C1 segment of cervical spinal cord (tissue), 14 donors: ENCODE data around the gene RASSF1.

Source experiments
- DNase-seq, 14 donors: peaks; one replicate each; lab custom pipeline; 2025; lab: John Stamatoyannopoulos, UW

RASSF1 gene

GRCh38 chr3:50345586-50346234 lies 5.1 kb upstream of the RASSF1 start, which contains the start of gene ZMYND10:
Gene ZMYND10, minus strand, starts transcription at chr3:50345732. Its CDS starts 153 bp downstream, at chr3:50345579.
- peak in 2 of 14 donors; percentile 10 to 40 for DNase-seq

GRCh38 chr3:50345008-50345407 lies 4.4 kb upstream of the RASSF1 start:
- DNase-seq = no peak

GRCh38 chr3:50342813-50343633 lies 2.4 kb upstream of the RASSF1 start:
- DNase-seq = no peak

DNA sequence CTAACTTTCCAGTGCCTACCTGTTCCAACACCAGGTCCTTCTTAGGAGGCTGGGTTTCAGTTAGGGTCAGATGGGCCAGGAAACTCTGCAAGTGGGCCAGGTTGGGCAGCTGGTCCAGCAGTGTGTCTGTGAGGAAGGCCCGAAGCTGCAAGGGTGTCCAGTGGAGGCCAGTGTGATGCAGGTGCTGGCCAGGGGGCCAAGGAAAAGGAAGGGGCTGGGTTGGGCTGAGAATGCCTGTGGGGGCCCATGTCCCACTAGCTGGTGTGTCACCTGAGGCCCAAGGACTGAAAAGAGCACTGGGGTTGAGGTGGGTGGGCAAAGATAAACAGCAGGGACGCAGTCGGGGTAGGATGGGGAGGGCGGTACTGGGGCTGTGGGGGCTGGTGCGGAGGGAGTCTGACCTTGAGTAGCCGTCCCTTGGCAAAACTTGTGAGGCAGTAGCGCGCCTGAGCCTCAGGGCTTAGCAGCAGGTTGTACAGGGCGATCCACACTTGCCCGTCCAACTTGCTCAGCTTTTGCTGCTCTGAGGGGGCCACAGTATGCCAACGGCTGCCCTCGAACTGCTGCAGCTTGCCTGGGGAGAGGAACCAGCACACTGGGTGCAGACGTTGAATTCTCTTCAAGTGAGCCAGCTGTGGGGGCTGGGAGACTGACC lies 1.5 kb upstream of the RASSF1 start:
- DNase-seq = no peak

DNA sequence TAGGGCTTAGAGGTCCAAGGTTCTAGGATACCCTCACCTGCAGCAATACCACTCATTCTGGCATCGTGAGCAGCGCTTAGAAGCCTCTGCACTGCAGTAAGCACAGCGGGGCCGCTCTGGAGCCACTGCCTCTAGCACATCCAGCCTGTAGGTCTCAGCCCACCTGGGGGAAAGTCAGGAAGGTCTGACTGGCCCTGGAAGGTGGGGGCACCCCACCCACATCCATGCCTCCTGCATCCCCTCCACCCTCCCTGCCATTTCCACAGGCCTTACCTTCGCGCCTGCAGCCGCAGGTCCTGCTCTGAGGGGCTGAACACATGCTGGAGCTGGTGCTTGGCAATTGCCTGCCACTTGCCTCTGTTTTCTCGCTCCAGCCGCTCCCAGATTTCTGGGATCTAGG lies 901 bp upstream of the RASSF1 start:
- DNase-seq = no peak

GRCh38 chr3:50340147-50340447 lies 539 bp downstream of the RASSF1 start:
- no peak for DNase-seq

GRCh38 chr3:50339485-50340146 lies 1.0 kb downstream of the RASSF1 start:
- no peak for DNase-seq

- DNase-seq = no peak
These were observed 1.7 kb downstream of the RASSF1 start for GRCh38 chr3:50338965-50339364.

DNA sequence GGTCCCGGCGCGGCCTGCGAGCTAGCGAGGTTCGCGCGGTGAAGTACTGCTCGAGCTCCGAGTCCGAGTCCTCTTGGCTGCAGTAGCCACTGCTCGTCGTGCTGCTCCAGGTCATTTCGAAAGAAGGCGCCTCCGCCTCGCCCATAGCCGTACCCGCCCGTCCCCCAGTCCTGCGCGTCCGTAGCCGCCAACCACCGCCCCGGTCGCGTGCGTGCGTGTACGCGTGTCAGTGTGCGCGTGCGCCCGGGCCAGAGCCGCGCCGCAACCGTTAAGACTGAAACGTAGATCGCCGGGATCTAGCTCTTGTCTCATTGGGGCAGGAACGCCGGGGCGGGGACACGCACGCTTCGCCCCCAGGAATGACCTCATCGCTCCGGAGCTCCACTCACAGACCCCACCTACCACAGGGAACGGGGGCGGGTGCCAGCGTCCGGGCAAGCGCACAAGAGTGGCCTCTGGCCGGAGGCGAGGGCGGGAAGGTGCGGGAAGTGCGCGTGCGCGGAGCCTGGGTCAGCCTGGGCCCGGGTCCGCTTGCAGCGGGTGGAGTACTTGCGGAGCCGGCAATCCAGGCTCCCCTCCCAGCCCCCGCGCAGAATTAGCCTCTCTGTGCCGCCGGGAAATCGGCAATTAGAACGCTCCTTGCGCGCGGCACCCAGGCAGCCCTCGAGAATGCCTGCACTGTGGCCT lies 3.3 kb downstream of the RASSF1 start:
- peak; percentile 82 to 99 (median 96) for DNase-seq

- peak in 3 of 14 donors; percentile 52 to 53 (median 53) for DNase-seq
These were observed 4.0 kb downstream of the RASSF1 start for GRCh38 chr3:50336452-50337174.

DNA sequence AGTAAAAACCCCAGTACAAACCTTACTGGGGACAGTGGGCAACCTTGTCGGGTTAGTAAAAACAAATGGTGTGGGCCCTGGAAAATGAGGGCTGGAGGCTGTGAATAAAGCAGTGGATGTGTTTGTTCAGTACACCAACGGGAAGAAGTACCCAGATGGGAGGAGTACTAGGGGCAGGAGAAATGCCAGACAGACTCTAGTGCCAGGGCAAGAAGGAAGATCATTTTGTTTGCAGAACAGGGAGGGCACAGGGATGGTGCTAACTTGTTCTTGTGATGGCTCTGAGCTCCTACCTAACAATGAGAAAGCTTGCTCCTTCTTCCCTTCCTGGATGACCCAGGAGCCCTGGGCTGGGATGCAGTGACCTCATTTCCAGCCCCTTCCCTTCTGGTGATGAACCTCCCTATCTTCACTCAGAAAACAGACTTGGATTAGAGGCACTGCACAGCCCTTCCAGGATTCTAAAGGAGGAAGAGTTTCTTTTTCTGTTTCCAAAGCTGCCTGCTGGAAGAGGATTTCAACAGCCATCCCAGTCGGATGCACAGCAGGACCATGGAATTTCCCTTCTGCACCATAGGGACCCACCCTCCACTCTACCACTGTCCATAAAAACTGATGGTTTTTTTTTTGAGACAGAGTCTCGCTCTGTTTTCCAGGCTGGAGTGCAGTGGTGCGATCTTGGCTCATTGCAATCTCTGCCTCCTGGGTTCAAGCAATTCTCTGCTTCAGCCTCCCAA lies 6.1 kb downstream of the RASSF1 start:
- no peak for DNase-seq

DNA sequence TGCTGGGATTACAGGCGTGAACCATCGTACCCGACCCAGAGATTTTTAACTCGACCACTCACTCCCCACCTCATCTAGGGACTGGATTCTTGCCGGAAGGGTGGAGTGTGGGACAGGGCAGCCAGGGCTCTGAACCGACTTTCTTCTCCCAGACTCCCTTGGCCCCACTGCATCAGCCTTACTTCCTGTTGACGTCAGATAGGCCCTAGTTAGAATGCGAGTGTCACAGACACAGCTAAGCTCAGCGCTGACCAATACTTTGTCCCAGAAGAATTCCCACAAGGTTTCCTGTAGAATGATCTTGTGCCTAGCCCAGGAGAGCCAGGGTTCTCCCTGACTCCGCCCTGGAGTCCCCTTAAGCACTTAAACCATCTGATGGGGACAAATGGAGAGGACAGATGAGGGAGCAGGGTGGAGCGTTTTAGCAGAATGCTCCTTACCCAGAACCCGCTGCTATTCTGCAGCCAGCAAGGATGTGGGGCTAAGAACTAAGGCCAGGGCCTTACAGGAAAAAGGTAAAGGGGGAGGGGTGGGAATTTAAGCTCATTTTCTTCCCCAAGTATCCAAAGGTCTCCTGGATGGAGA lies 6.8 kb downstream of the RASSF1 start:
- no peak for DNase-seq

GRCh38 chr3:50331364-50331907 lies 9.2 kb downstream of the RASSF1 start:
- no peak for DNase-seq

DNA sequence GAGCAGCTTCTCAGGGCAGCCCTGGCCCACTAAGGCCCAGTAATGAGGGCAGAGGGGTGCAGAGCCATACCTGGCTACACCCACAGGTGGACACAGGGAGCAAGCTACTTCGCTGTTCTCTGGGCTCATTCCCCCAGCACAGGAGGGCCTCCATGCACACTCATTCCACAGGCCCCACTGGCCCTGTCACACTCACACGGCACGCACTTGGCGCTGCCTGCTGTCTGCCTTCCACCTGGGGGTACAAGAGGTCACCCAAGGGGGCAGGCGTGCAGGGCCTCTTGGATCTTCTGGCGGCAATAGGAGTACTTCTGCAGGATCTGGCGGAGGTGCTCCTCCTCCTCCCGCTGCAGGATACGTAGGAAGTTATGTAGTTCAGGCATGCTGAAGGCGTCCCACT lies 10.3 kb downstream of the RASSF1 start:
- DNase-seq = no peak

GRCh38 chr3:50327943-50328691 lies 12.5 kb downstream of the RASSF1 start, which contains the start of gene TUSC2:
Gene TUSC2, minus strand, starts transcription at chr3:50328223. Its CDS starts 124 bp downstream, at chr3:50328099.
- peak; percentile 52 to 95 (median 92) for DNase-seq

DNA sequence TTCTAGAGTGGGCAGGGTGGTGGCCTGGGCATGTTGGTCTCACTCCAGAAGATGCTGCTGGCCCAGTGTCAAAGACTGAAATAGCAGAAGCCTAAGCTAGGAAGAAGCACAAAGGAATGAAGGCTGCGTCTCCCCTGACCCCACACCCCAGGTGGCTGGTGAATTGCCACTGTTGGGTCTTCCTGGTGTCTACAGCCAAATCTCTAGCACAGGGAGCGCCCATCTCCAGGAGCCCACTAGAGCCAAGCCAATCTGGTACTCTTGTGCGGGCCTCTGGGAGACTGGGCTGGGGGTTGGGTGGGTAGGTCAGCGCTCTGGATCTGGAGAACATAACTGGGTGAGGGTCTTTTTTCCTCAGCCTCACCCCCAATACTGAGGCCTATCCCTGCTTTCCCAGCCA lies 13.5 kb downstream of the RASSF1 start:
- no peak for DNase-seq

DNA sequence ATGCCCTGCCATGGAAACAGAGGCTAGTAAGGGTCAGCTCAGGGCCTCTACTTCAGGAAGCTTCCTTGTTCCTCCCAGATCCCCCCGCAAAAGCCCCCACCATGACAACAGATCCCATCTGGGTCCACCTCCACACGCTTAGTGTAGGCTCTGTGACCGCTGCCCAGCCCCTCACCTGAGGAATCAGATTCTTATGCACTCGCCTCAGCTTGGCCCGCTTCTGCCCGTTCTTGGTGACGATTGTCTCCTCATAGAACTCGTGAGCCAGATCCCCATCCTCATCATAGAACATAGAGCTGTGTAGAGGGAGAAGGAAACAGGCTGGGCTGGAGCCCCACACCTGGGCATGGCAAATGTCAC lies 14.5 kb downstream of the RASSF1 start:
- DNase-seq = no peak

DNA sequence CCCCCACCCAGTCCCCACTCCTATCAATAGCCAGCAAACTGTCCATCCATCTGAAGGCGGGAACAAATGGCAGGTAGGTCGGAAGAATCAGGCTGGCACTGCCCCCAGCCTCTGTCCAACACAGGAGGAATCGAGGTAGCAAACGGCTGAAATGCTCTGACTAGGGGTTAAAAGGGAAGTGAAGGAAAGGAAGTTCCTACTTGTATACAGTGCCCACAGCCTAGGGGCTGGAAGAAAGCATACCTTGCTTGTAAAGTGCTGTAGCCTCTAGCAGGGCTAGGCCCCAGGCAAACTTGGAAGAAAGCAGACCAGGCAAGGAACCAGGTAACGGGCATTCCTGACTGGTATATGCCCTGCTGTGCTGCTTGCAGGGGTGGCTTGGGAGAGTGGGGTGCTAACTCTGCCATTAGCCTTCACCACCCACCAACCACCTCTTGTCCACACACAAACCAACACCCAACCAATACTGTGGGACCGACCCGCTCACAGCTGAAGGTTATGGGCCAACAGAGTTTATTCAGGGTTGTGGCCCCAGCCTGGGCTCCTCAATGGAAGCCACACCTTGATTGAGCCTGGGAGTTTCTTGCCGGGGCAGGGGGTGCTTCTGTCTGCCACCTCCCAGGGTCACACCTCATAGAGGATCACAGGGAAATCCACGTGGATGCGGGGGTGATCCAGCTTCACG lies 15.0 kb downstream of the RASSF1 start:
- DNase-seq = no peak
